Measurements from ENCODE around the gene ANP32B.

Gene ANP32B

GRCh38 chr9:98050351-98050750 lies 67.2 kb downstream of the ANP32B start:
- no peak overlapping the region for H3K4me3 ChIP-seq
- no peak overlapping the region for H3K27ac ChIP-seq

- Histone ChIP-seq H3K27ac (no peak overlapping the region), H3K4me3 (no peak overlapping the region)
Observed at GRCh38 chr9:98054376-98054951, 71.3 kb downstream of the ANP32B start.

GRCh38 chr9:98056269-98057137 lies 73.4 kb downstream of the ANP32B start, which contains the start of gene NANS:
Gene NANS, plus strand, starts transcription at chr9:98056732. Its CDS starts 77 bp downstream, at chr9:98056809.
- H3K4me3 ChIP-seq = peak within 1 kb of the TSS; percentile 53 to 88 (median 81)
- peak within 1 kb of the TSS; percentile 67 to 98 (median 89) for H3K27ac ChIP-seq

- Histone ChIP-seq H3K4me3 (peak overlapping the region; percentile 53 to 88 (median 81)), H3K27ac (peak overlapping the region in 20 of 21 experiments; percentile 76 to 98 (median 89))
Observed at GRCh38 chr9:98057138-98057799, 74.1 kb downstream of the ANP32B start.

- no peak overlapping the region for H3K27ac ChIP-seq
- H3K4me3 ChIP-seq = no peak overlapping the region
Observed at GRCh38 chr9:98062161-98062560, 79.0 kb downstream of the ANP32B start.

- H3K4me3 ChIP-seq = no peak overlapping the region
- H3K27ac ChIP-seq = no peak overlapping the region
Observed at GRCh38 chr9:98064623-98065392, 81.7 kb downstream of the ANP32B start.
